SJCRH30 (cell line): ENCODE measurements around the gene KRTAP25-1. TPM values are rescaled to one million over a fixed set of nuclear protein-coding genes. Genes with fewer than 3 reads are reported as not detected.

Experiments used
- total RNA-seq: library from RNA; depleted of rRNA; stranded (reverse); fragments of >200 nt; shearing (Covaris generic); gene quantifications from 2 replicates; pipeline ENCODE4 v1.2.3, GENCODE V29; 2014; rRNA removed

The KRTAP25-1 gene
- total RNA-seq, 1 experiment from 2014 or later, result not detected

Other genes starting within 250 kb of the KRTAP25-1 start
- gene CLDN17, start 122.7 kb downstream of the KRTAP25-1 start, total RNA-seq, result not detected in 2 replicates
- gene CLDN8, start 73.4 kb downstream of the KRTAP25-1 start, total RNA-seq, result not detected in 2 replicates
- not detected in 2 replicates for gene KRTAP24-1, start 6.6 kb downstream of the KRTAP25-1 start, total RNA-seq
- not detected in 2 replicates for gene KRTAP26-1, start 30.8 kb upstream of the KRTAP25-1 start, total RNA-seq
- not detected in 2 replicates for gene KRTAP27-1, start 48.2 kb upstream of the KRTAP25-1 start, total RNA-seq
- gene KRTAP23-1, start 59.1 kb upstream of the KRTAP25-1 start, total RNA-seq, result not detected in 2 replicates
- not detected in 2 replicates for gene KRTAP13-2, start 82.8 kb upstream of the KRTAP25-1 start, total RNA-seq
- gene KRTAP13-1, start 106.5 kb upstream of the KRTAP25-1 start, total RNA-seq, result not detected in 2 replicates
- gene KRTAP13-3, start 136.4 kb upstream of the KRTAP25-1 start, total RNA-seq, result not detected in 2 replicates
- gene KRTAP13-4, start 140.7 kb upstream of the KRTAP25-1 start, total RNA-seq, result not detected in 2 replicates
- gene KRTAP15-1, start 150.8 kb upstream of the KRTAP25-1 start, total RNA-seq, result not detected in 2 replicates
- gene KRTAP19-1, start 190.9 kb upstream of the KRTAP25-1 start, total RNA-seq, result not detected in 2 replicates
- gene KRTAP19-2, start 197.9 kb upstream of the KRTAP25-1 start, total RNA-seq, result not detected in 2 replicates
- gene KRTAP19-3, start 202.5 kb upstream of the KRTAP25-1 start, total RNA-seq, result not detected in 2 replicates
- not detected in 2 replicates for gene KRTAP19-4, start 207.7 kb upstream of the KRTAP25-1 start, total RNA-seq
- gene KRTAP19-5, start 212.6 kb upstream of the KRTAP25-1 start, total RNA-seq, result not detected in 2 replicates